ENCODE results near the gene ABHD16B. TPM values are rescaled to one million over a fixed set of nuclear protein-coding genes. Genes with fewer than 3 reads are reported as not detected.

The ABHD16B gene
- total RNA-seq, 3 donors from 2014 or later (not counting 1 experiment from before 2014, with no cell fraction given), result not detected

- Histone ChIP-seq H3K9me3 (ENCODE audit: control insufficient read depth, insufficient read depth, low read length) (no peaks in the 10 kb centered on the region), H3K4me3 (ENCODE audit: low read length) (no peak overlapping the region), H3K27me3 (ENCODE audit: control insufficient read depth, insufficient read depth, low read length) (no peaks in the 10 kb centered on the region), H3K36me3 (ENCODE audit: control insufficient read depth, insufficient read depth, low read length) (peaks cover 22% of the 10 kb centered on the region), H3K27ac (ENCODE audit: low read length) (no peak overlapping the region), H3K4me1 (ENCODE audit: control insufficient read depth, insufficient read depth, low read length) (peaks cover 33% of the 10 kb centered on the region)
- Mint-ChIP-seq H3K4me1 (peaks cover 34% of the 10 kb centered on the region in 2 donors), H3K4me3 (peak overlapping the region; percentile 90), H3K27ac (peak overlapping the region; percentile 79 to 86), H3K36me3 (no peaks in the 10 kb centered on the region), H3K9me3 (no peaks in the 10 kb centered on the region), H3K27me3 (ENCODE audit: low read depth in 2 of 2) (no peaks in the 10 kb centered on the region)
- DNase-seq (no peak), ATAC-seq (no peak)
- intact Hi-C loops (cut with micrococcal nuclease), result no loop called here
- no peak for TF ChIP-seq CTCF (IDR thresholded peaks at IDR 0.05)
- 55% methylated on average over 6 of the region's 6 CpGs for WGBS (ENCODE audit: insufficient coverage)
These were observed 32.7 kb downstream of the ABHD16B start for GRCh38 chr20:63893999-63894357.

- no peak for TF ChIP-seq CTCF (IDR thresholded peaks at IDR 0.05)
- Mint-ChIP-seq H3K4me3 (peak within 1 kb of the TSS; percentile 94), H3K4me1 (peaks cover 37 to 38% of the 10 kb centered on the region in 2 donors), H3K27me3 (ENCODE audit: low read depth in 2 of 2) (no peaks in the 10 kb centered on the region), H3K9me3 (no peaks in the 10 kb centered on the region), H3K36me3 (no peaks in the 10 kb centered on the region), H3K27ac (peak within 1 kb of the TSS; percentile 91 to 95)
- H3K36me3 ChIP-seq (ENCODE audit: control insufficient read depth, insufficient read depth, low read length), result peaks cover 16% of the 10 kb centered on the region
- ATAC-seq, result peak; percentile 90 to 95 (median 91)
- H3K4me3 ChIP-seq (ENCODE audit: low read length), result peak within 1 kb of the TSS; percentile 49
- H3K4me1 ChIP-seq (ENCODE audit: control insufficient read depth, insufficient read depth, low read length), result peaks cover 33% of the 10 kb centered on the region
- DNase-seq, result peak; percentile 96 to 99
- H3K27ac ChIP-seq (ENCODE audit: low read length), result peak within 1 kb of the TSS; percentile 71
- H3K27me3 ChIP-seq (ENCODE audit: control insufficient read depth, insufficient read depth, low read length), result no peaks in the 10 kb centered on the region
- 4% methylated on average over 82 of the region's 82 CpGs for WGBS (ENCODE audit: insufficient coverage)
- H3K9me3 ChIP-seq (ENCODE audit: control insufficient read depth, insufficient read depth, low read length), result no peaks in the 10 kb centered on the region
- intact Hi-C loops (cut with micrococcal nuclease), result no loop called here
These were observed 33.3 kb downstream of the ABHD16B start, which contains the start of gene DNAJC5 for GRCh38 chr20:63894358-63895201. TSS of gene DNAJC5 (plus strand) at chr20:63895126. CDS start at chr20:63928346, 33,220 bp downstream.

- H3K9me3 Mint-ChIP-seq, result no peaks in the 10 kb centered on the region
- Histone ChIP-seq H3K27me3 (ENCODE audit: control insufficient read depth, insufficient read depth, low read length) (no peaks in the 10 kb centered on the region), H3K9me3 (ENCODE audit: control insufficient read depth, insufficient read depth, low read length) (no peaks in the 10 kb centered on the region), H3K36me3 (ENCODE audit: control insufficient read depth, insufficient read depth, low read length) (peaks cover 9% of the 10 kb centered on the region), H3K4me3 (ENCODE audit: low read length) (peak overlapping the region; percentile 49), H3K27ac (ENCODE audit: low read length) (peak overlapping the region; percentile 71), H3K4me1 (ENCODE audit: control insufficient read depth, insufficient read depth, low read length) (peaks cover 38% of the 10 kb centered on the region)
- peak overlapping the region; percentile 94 for H3K4me3 Mint-ChIP-seq
- intact Hi-C loops (cut with micrococcal nuclease), result no loop called here
- H3K4me1 Mint-ChIP-seq, result peaks cover 37 to 38% of the 10 kb centered on the region in 2 donors
- under 1% methylated on average over 87 of the region's 87 CpGs for WGBS (ENCODE audit: insufficient coverage)
- TF ChIP-seq CTCF (IDR thresholded peaks at IDR 0.05), result no peak
- no peaks in the 10 kb centered on the region for H3K36me3 Mint-ChIP-seq
- no peaks in the 10 kb centered on the region for H3K27me3 Mint-ChIP-seq (ENCODE audit: low read depth in 2 of 2)
- ATAC-seq, result no peak
- DNase-seq, result no peak
- H3K27ac Mint-ChIP-seq, result peak overlapping the region; percentile 91 to 95
These were observed 34.1 kb downstream of the ABHD16B start for GRCh38 chr20:63895202-63895951.
